Esophagus mucosa (tissue), 1 donor: ENCODE measurements around the gene CSTB. TPM values are rescaled to one million over a fixed set of nuclear protein-coding genes. Genes with fewer than 3 reads are reported as not detected.

Source experiments
- ATAC-seq: fragments of 200-7000 bp; cut with Tn5 transposase; one replicate; pipeline ENCODE4 v1.9.1; 2020
- total RNA-seq: library from RNA; stranded (reverse); gene quantifications from one replicate; pipeline ENCODE4 v1.2.4, GENCODE V29; 2023
- donor health status: DM: yes; HTN: yes; CAD: no.

Gene CSTB
- total RNA-seq, 1 donor from 2014 or later: 2,371 TPM

GRCh38 chr21:43728467-43729390, 47.4 kb downstream of the CSTB start:
- peak; percentile 71 for ATAC-seq

- no peak for ATAC-seq
These were observed 48.0 kb downstream of the CSTB start for GRCh38 chr21:43728154-43728466.

GRCh38 chr21:43727519-43728153, 48.5 kb downstream of the CSTB start:
- ATAC-seq: peak; percentile 6

- peak; percentile 10 for ATAC-seq
These were observed 49.2 kb downstream of the CSTB start for GRCh38 chr21:43726686-43727518.

Other genes with a start within 250 kb of the CSTB start
- gene HSF2BP, start 116.8 kb downstream of the CSTB start, total RNA-seq: 0.92 TPM
- gene RRP1B, start 116.7 kb downstream of the CSTB start, total RNA-seq: 15.4 TPM
- 134 TPM for gene PDXK, start 57.2 kb downstream of the CSTB start, total RNA-seq
- gene RRP1, start 13.3 kb upstream of the CSTB start, total RNA-seq: 30.8 TPM
- gene AGPAT3, start 88.9 kb upstream of the CSTB start, total RNA-seq: 49.1 TPM
- gene TRAPPC10, start 236.0 kb upstream of the CSTB start, total RNA-seq: 20.2 TPM